Stomach (tissue), 4 donors: ENCODE results near the gene TIGD6.

ENCODE experiments used
- CTCF ChIP-seq, 7 experiments: fragments of 450-650 bp in 4 of 7; fragments of 200-600 bp in 3 of 7; sonication (generic) in 3 of 7; IDR thresholded peaks; one replicate each; pipeline ENCODE4 v1.5.1; 2016 to 2019; ENCODE audit warnings: antibody characterized with exemption in 7 of 7, control low read depth in 2 of 7, mild to moderate bottlenecking in 1 of 7
- EP300 ChIP-seq: sonication (generic); formaldehyde crosslinking; IDR thresholded peaks from one replicate; pipeline ENCODE4 v1.6.1; 2017; ENCODE audit warnings: antibody characterized with exemption
- POLR2A ChIP-seq, 4 donors: fragments of 450-650 bp; IDR thresholded peaks; one replicate each; pipeline ENCODE4 v1.6.1; 2016; ENCODE audit warnings: antibody characterized with exemption in 4 of 4, control low read depth in 2 of 4, mild to moderate bottlenecking in 1 of 4, moderate library complexity in 1 of 4
- POLR2AphosphoS5 ChIP-seq, 3 donors: sonication (generic); formaldehyde crosslinking; IDR thresholded peaks; one replicate each; pipeline ENCODE4 v1.6.1; 2016; ENCODE audit warnings: antibody characterized with exemption in 3 of 3

GRCh38 chr5:149993471-149993870 lies 7.0 kb downstream of the TIGD6 start:
- TF ChIP-seq POLR2AphosphoS5 (IDR thresholded peaks at IDR 0.05) (no peak), EP300 (no peak), CTCF (IDR thresholded peaks at IDR 0.05) (no peak), POLR2A (IDR thresholded peaks at IDR 0.05) (no peak)
